Testis (tissue), 2 donors: ENCODE results near the gene STOX2.

Source experiments
- CTCF ChIP-seq, 3 experiments: fragments of 450-650 bp in 2 of 3; fragments of 200-600 bp in 1 of 3; sonication (generic) in 1 of 3; IDR thresholded peaks; one replicate each; pipeline ENCODE4 v1.5.1; 2016 to 2019; ENCODE audit warnings: antibody characterized with exemption in 3 of 3, mild to moderate bottlenecking in 2 of 3, moderate library complexity in 1 of 3
- POLR2A ChIP-seq: fragments of 450-650 bp; IDR thresholded peaks from one replicate; pipeline ENCODE4 v1.6.1; 2017; ENCODE audit warnings: antibody characterized with exemption, mild to moderate bottlenecking, moderate library complexity

- TF ChIP-seq CTCF (IDR thresholded peaks at IDR 0.05), result no peak
- no peak for TF ChIP-seq POLR2A
These were observed 90.5 kb downstream of the STOX2 start for GRCh38 chr4:183995570-183995969.
